HG03097 (cell line): ENCODE data around the gene FBXW9.
"Not testable (repeated sequence)": the region's sequence is repeated elsewhere in the genome, so short reads cannot be mapped to it uniquely, and the experiment has no call there.

Experiments used
- ATAC-seq: cut with Tn5 transposase; IDR thresholded peaks from one replicate; pipeline ENCODE4 v1.9.1; 2021; ENCODE audit not compliant: unreplicated experiment, low FRiP score

The FBXW9 gene

DNA sequence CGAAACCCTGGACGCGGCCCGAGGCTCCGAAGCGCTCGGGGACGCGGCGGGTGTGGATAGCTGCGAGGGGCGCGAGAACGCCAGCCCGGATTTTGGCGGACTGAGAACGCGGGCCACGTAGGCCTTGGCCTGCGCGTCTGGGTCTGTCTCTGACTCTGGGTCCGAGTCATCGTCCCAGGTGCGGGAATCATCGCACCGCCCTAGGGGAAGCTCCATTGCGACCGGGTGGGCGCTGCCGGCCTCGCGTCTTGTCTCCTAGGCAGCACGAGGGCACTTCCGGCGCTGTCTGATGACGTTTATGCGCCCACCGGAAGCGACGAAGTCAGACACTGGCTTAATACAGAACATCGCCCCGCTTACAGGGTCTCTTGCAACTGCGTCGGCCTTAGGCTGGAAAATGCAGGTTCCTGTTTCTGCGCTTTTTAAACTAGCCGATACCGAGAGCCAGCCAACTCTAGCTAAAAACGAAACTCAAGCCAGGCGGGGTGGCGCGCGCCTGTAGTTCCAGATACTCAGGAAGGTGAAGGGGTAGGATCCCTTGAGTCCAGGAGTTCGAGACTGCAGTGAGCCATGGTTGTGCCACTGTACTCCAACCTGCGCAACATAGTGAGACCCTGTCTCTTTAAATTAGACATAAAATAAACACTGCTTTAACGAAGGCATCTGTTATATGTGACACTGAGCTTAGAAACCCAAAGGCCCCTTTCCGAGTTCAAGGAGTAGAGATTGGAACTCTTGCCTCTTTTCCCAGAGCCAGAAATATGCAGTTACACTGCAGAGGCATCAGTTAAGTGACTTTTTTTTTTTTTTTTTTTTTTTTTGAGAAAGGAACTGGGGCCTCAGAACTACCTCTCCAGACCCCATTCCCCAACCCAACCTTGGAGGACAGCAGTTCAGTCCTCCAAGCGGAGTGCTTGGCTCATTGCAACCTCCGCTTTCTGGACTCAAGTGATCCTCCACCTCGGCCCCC, at the start of gene FBXW9:
Gene FBXW9, minus strand, starts transcription at position 266 of the 970 bp plus-strand sequence. Its CDS starts 50 bp downstream, at position 216.
- ATAC-seq = peak; percentile 54

DNA sequence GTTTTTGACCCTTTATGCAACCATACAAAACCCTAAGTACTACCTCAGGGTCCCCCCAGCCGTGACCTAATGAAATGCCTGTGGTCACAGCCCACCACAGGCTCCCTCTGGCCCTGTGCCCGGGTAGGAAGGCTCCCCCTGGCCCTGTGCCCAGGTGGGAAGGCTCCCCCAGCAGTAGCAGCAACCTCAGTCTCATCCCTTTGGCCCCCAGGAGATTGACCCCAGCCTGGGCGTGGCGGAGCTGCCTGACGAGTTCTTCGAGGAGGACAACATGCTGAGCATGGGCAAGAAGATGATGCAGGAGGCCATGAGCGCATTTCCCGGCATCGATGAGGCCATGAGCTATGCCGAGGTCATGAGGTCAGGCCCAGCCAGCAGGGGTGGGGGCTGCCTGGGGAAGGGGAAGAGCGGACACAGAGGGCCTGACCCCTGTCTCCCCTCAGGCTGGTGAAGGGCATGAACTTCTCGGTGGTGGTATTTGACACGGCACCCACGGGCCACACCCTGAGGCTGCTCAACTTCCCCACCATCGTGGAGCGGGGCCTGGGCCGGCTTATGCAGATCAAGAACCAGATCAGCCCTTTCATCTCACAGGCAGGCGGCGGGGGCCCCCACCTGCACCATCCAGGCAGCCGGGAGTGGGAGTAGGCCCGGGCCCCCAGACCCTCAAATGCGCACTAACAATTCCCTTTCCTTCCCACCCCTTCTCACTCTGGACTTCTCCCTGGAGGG, 48.9 kb upstream of the FBXW9 start:
- ATAC-seq = no peak

DNA sequence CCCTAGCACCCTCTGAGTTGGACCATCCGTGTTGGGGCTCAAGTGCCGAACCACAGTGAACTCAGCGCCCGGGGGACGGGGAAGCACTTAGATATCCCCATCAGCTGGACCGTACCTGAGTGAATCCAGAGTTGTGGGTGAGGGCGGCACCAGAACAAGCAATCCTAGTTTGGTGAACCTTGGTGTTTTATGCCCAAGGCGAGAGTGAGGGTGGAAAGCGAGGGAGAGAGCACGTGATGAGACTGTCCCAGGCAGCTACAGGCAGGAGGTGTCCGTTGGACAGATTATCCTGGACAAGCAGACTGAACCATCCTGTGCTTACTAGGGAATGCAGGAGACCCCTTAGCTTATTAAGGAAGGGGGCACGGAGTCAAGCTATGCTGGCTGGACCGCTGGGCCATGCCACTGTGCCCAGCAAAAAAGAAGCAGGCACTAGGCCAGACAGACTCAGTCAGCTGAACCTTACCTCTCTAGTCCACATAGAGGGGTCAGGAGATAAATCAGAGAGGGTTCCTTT, 41.5 kb upstream of the FBXW9 start:
- no peak for ATAC-seq

DNA sequence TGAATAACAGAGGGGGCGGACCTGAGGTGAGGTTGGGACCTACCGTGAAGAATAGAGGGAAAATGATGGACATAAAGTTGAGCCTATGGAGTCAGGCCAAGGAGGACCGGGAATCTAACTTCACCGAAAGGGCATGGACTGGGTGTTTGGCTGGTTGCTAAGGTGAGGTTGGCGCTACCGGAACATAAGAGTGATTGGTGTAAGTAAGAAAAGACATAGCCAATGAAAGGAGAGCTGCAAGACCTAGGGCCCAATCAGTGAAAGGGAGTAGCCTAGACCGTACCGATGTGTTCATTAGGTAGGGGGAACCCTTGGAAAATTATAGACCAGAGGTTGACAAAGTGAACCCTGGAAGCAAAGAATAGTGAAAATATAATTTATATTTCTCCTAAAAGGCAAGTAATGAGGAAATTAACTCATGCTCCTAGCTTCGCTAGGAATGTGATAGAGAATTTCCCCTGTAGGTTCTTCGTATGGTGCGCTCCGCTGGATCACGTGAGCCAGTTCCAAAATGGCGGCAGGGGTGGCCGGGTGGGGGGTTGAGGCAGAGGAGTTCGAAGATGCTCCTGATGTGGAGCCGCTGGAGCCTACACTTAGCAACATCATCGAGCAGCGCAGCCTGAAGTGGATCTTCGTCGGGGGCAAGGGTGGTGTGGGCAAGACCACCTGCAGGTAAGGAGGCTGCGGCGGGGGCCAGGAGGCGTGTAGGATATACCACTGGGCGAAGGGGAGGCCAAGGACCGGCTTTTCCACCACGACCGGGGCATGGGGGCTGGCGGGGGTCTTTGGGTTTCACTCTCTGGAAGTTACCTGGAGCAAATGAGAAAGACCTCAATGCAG, 40.8 kb upstream of the FBXW9 start, which contains the start of gene GET3:
Gene GET3, plus strand, starts transcription at position 503 of the 840 bp plus-strand sequence. Its CDS starts 9 bp downstream, at position 512.
- ATAC-seq = peak; percentile 65

DNA sequence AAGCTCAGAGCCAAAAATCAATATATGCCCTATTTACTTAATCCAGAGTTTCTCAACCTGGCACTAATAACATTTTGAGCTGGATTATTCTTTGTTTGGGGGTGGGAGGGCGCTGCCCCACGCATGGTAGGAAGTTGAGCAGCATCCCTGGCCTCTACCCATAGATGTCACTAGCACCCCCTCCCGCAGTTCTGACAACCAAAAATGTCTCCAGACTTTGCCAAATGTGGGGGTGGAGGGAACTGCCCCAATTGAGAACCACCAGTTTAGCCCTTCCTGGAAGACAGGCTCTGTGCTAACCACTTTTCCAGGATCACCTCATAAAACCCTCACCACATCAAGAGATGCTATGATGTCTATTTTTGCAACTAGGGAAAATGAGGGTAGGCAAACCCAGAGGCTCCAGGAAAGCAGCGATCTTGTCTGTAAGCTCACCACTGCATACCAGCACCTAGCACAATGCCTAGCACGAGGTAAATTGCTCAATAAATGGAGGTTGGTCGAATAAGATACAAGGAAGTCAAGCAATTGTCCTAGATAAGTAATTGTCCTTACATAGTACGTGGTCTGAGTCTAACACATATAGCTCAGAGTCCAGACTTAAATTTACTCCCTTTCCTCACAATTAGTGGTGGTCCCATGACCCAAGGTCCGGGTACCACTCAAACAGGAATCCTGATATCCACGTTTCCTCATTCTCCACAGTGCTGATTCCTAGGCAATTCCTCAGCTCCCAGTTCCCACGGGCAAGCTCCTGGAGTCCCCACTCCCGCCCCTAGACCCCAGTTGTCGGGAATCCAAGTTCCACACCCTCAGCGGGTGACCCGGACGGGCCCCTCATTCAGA, 37.2 kb upstream of the FBXW9 start:
- ATAC-seq = no peak

DNA sequence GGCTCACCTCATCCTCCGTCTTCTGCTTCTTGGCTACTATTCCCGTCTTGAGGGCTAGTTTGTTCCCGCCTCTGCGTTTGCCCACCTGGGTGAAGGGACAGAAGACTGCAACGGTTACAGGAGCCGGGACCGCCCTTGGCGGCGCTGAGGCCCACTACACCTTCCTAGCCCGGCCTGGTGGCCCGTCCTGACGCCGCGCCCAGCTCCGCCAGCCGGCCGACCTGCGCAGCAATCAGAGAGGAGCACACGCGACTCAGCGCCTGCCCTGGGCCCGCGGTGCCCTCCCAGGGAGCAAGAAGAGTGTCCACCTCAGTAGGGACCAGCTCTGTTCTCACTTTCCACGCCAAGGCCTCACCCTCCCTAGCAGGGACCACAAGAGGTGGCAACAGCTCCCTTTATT, 34.9 kb upstream of the FBXW9 start:
- no peak for ATAC-seq

DNA sequence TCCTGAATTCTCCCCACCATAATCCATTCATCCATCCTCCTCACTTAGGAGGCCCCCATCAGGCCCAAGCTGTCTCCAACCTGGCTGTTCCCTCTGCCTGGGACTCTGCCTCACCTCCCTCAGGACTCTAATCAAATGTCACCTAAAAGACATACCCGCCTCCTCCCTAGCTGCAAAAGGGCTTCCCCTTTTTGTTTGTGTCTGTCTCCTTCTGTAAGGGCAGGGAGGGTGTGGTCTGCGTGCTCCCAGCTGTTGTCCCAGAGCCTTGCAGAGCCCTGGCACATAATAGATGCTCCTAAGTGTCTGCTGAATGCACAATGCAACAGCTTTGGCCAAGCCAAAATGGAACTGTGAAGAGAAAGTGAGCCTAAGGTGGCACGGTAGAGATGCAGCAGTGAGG, 33.6 kb upstream of the FBXW9 start:
- ATAC-seq = no peak

DNA sequence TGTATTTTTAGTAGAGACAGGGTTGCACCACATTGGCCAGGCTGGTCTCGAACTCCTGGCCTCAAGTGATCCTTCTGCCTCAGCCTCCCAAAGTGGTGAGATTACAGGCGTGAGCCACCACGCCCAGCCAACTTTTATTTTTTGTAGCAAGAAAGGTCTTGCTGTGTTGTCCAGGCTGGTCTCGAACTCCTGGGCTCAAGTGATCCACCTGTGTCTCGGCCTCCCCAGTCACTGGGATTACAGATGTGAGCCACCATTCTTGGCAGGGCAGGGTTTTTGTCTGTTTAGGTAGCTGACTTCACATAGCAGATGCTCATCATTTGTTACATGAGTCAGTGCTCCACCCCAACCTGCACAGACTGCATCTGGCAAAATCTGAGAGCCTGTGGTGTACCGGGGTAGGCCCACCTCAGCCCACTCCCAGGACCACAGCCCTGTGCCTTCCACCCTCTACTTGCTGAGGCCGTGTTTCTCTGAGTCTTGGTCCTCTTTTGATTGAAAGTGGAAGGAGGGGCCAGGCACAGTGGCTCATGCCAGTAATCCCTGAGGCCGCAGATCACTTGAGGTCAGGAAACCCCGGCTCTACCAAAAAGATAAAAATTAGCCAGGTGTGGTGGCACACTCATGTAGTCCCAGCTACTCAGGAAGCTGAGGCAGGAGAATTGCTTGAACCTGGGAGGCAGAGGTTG, 31.5 kb upstream of the FBXW9 start:
- ATAC-seq = no peak

DNA sequence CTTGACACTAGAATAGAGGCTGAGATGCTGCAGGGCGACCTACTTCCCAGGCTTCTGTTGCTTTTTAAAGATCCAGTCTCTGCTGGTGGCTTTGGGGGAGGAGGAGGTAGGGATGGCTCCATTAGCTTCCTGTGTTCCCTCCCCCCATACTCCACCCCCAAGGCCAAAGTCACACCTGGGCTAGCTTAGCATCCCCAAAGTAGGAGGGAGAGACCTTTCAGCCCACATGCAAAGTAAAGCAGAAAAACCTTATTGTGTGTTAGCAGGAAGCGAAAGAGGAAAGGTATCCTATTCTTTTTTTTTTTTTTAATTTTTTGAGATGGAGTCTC, 30.5 kb upstream of the FBXW9 start:
- no peak for ATAC-seq

DNA sequence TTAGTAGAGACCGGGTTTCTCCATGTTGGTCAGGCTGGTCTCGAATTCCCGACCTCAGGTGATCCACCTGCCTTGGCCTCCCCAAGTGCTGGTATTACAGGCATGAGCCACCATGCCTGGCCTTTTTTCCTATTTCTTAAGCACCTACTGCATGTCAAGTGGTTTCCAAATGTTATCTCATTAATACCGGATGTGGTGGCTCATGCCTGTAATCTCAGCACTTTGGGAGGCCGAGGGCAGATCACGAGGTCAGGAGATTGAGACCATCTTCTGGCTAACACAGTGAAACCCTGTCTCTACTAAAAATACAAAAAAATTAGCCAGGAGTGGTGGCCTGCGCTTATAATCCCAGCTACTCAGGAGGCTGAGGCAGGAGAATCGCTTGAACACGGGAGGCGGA, 29.2 kb upstream of the FBXW9 start:
- ATAC-seq = not testable (repeated sequence)

DNA sequence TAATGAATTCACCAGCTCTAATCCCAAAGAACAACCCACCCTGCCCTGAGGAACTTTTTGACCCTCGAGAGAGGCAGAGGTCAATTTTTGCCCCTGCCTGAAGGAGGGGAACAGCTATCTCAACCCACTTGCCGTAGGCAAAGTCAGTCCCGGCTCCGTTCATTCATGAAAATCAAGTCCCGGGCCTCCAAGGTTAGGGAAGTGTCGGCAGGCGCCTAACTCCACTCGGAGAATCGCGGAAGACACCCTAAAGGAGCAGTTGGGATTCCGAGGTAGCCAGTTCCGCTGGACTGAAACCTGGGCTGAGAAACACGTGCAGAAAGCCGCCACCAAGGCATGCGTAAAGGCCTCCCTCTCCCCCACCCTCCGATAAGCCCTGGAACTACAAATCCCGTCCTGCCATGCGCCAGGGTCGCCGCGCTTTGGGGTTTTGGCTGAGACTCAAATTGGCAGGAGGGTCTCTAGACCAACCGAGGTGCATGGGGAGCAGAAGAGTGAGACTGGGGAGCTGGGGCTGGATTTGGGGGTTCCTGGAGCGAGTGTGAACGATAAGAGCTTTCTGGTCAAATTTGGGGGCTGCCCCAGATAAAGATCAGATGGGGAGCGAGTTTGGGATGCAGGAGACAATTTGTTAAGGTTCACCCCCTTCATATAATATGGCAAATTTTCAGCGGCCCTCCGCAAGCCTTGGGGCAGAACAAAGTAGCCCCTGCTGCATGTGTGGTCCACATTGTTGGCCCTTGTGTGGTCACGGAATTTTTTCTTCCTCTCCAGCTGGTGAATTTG, 27.4 kb upstream of the FBXW9 start, which contains the start of gene TNPO2:
Gene TNPO2, minus strand, starts transcription at position 292 of the 786 bp plus-strand sequence. CDS start 2,955 bp downstream, outside the sequence.
- no peak for ATAC-seq

DNA sequence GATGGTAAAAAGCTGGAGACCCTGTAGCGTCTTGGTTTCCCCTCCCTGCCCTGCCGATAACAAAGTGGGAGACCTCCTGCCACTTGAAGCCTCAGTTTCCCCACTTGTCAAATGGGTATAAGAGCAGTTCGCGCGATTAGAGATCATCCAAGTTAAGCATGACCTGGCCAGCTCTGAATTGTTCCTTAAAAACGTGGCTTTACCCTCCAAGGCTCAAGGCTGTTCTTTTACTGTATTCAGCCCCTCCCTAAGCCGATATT, 26.9 kb upstream of the FBXW9 start:
- ATAC-seq = no peak

DNA sequence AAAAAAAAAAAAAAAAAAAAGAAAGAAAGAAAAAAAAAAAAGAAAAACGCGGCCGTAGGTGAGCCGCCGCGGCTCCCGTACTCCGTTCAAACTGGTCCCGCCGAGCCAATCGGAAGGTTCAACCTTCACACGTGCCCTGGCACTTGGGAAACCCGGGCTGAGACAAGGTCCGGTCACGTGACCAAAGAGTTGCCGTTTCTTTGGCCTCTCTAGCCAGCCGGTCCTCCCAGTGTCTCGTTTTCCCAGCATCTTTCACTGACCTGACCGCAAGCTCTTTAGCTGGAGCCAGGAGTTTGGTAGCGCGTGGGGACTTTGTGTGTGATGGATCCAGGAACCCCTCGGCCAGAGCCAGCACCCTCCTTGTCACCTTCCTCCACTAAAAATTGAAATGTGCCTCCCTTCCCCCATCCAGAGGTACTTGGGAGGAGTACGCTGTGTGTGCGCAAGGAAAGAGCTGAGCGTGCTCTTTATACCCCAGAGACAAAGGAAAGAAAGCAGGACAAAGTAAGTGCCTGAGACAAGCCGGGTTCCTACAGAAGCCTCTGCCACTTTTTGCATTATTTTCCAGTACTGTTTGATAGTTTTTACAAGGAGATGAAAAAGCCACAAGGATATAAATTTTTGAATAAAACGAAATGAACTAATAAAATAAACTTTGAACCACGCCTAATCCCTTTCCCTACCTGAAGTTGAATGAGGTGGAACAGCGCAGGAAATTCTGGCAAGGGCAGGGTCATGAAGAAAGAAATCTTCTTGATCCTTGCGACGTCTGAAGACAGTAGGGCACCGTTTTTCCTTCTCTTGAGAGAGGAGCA, 26.3 kb upstream of the FBXW9 start:
- ATAC-seq = peak; percentile 80

DNA sequence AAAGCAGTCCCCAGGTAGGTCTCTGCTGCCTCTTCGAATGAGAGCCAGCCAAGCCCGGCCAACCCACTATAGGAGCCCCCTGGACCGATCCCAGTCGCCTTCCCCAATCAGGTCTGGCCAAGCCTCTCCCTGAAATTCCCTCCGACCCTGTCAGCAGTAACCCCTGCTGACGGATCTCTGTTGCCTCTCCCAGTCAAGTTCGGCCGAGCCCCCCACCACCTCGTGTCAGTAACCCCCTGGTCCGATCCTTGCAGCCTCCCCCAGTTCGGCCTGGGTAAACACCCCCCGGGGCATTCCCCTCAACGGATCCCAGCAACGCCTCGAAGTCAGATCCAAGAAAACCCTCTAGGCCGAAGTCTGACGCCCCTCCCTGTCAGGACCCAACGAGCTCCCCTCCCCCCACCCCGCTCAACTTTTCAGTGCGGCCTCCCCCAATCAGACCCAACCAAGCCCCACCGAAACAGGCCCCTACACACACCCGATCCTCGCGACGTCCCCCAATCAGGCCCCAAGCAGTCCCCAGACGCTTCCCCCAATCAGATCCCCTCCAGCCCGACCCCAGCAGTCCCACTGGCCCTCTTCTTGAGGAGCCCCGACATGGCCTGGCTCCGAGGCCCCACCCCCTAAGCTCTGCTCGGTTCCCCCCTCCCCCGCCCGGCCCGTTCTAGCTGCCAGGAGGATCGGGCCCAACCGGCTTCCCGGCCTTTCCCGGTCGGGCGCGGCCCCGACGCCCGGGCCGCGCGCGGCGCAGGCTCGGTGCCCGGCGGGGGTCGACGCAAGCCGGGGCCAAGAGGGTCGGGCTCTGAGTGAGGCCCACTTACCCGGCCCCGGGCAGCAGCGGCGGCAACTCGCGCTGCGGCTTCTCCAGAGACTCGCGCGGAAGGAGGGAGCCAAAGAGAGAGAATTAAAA, 25.5 kb upstream of the FBXW9 start:
- peak; percentile 8 for ATAC-seq

DNA sequence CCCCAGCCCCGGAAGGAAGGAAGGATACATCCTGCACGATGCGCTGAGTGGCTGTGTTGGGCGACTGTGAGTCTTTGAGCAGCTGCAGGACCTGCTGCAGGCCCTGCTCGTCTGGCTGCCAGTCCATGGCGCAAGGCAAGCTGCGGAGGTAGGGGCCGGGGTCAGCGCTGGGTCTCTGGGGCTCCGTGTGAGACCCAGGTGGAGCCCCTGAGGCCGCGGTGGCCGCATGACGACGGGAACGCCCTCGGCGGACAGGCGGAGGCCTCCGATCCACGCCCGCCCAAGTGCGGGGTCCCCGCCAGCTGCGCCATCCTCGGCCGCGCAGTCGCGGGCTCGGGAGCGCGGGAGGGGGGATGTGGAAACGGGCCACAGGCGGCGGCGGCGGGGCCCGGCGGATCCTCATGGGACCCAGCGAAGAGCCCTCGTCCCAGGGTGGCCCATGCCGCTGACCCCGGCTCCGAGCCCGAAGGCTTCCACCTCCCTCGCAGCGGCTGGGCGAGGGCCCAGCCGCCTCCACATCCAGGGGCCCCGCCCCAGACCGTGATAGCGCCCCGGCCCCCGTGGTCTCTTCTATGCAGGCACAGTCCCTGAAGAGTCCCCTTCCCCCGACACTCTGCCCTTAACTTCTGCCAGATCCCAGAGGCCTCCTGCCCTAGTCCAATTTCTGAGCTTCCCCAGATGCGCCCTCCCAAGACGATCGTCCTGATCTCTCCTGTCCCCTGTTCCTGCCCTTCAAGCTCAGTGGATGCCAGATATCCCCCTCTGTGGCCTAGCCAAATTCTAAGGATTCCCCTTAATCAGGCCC, 24.6 kb upstream of the FBXW9 start:
- ATAC-seq = no peak

DNA sequence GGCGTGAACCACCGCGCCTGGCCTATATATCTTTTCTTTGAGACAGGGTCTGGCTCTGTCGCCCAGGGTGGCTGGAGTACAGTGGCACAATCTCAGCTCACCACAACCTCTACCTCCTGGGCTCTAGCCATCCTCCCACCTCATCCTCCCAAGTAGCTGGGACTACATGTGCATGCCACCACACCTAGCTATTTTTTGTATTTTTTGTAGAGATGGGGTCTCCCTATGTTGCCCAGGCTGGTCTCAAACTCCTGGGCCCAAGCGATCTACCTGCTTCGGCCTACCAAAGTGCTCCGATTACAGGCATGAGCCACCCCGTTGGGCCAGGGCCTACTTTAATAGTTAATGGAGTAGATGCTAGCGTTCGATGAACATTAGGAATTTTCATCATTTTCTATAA, 23.9 kb upstream of the FBXW9 start:
- no peak for ATAC-seq
